K562 (cell line): Measurements from ENCODE around the gene ZNF581. TPM values are rescaled to one million over a fixed set of nuclear protein-coding genes. Genes with fewer than 3 reads are reported as not detected.

Source experiments
- FOXA1 ChIP-seq: fragments of 450-650 bp; IDR thresholded peaks from 2 replicates; pipeline ENCODE4 v1.6.1; 2016; ENCODE audit warnings: mild to moderate bottlenecking, borderline replicate concordance
- SMARCC2 ChIP-seq: fragments of 450-650 bp; IDR thresholded peaks from 2 replicates; pipeline ENCODE4 v1.6.1; 2017; ENCODE audit warnings: antibody characterized with exemption, moderate library complexity, mild to moderate bottlenecking, low read depth
- SRSF1 ChIP-seq: fragments of 200-400 bp; formaldehyde crosslinking; IDR thresholded peaks from 2 replicates; pipeline ENCODE4 v1.6.1; 2017; ENCODE audit warnings: mild to moderate bottlenecking, low read depth, low read length, moderate library complexity
- ZNF146 ChIP-seq: IDR thresholded peaks from one replicate; pipeline ENCODE4 v1.6.1; 2018; ENCODE audit warnings: missing compliant biosample characterization; ENCODE audit not compliant: unreplicated experiment
- ZNF232 ChIP-seq: sonication (generic); formaldehyde crosslinking; IDR thresholded peaks from 2 replicates; pipeline ENCODE4 v1.8.0; 2022; ENCODE audit warnings: mild to moderate bottlenecking, missing genetic modification reagents
- ZNF764 ChIP-seq: fragments of 250-450 bp; sonication (Bioruptor Pico); IDR thresholded peaks from 2 replicates; pipeline ENCODE4 v1.4.0; 2020; ENCODE audit warnings: low read depth, mild to moderate bottlenecking, moderate library complexity
- polyA plus RNA-seq, 8 experiments: library from polyadenylated mRNA; depleted of rRNA in 4 of 8; stranded (reverse) in 5 of 8; unstranded in 3 of 8; fragments of >200 nt; fragmentation: Nextera tagmentation in 2 of 8; fragmentation: Illumina TruSeq in 1 of 8; extraction: Ambion mirVana in 2 of 8; extraction: Trizol in 1 of 8; gene quantifications; 2 replicates each; pipeline versions ENCODE4 v1.2.1 to v1.2.3, GENCODE V29; 2011 to 2014; ENCODE audit warnings: inconsistent platforms in 1 of 8, missing spikeins in 1 of 8
- total RNA-seq, 7 experiments: library from RNA; depleted of rRNA in 6 of 7; stranded (reverse); fragments of >200 nt in 6 of 7; fragmentation: Illumina TruSeq in 2 of 7; extraction: Trizol in 2 of 7; gene quantifications; 2 replicates each; pipeline versions ENCODE4 v1.2.1 to v1.2.3, GENCODE V29; 2011 to 2021; ENCODE audit warnings: low replicate concordance in 1 of 7
- TF ChIP-seq, protein P1 (sequence below): fragments of 250-450 bp; sonication (Bioruptor Pico); IDR thresholded peaks from 2 replicates; pipeline ENCODE4 v1.8.0; 2022; ENCODE audit warnings: moderate library complexity, mild to moderate bottlenecking, inconsistent platforms
- TF ChIP-seq, protein P2 (sequence below): sonication (generic); formaldehyde crosslinking; IDR thresholded peaks from 2 replicates; pipeline ENCODE4 v1.8.0; 2022; ENCODE audit warnings: mild to moderate bottlenecking, missing genetic modification reagents
- TF ChIP-seq, protein P3 (sequence below): sonication (generic); formaldehyde crosslinking; IDR thresholded peaks from 2 replicates; pipeline ENCODE4 v1.8.1; 2022; ENCODE audit warnings: missing genetic modification reagents
- TF ChIP-seq, protein P4 (sequence below), 2 experiments: fragments of 200-800 bp in 1 of 2; sonication (Bioruptor generic) in 1 of 2; sonication (generic) in 1 of 2; formaldehyde crosslinking in 1 of 2; IDR thresholded peaks in 1 of 2; conservative IDR thresholded peaks in 1 of 2; 2 replicates each; pipeline versions ENCODE4 v1.5.0 to v1.6.1; 2016 to 2020; ENCODE audit warnings: missing compliant biosample characterization in 1 of 2, missing genetic modification characterization in 1 of 2, missing genetic modification reagents in 1 of 2

The ZNF581 gene
- total and polyA plus RNA-seq, 9 of the 15 experiments (the other 6 are each of a cell fraction or from before 2014, with no cell fraction given), result 2.4 to 39.4 (median 15.4) TPM

DNA sequence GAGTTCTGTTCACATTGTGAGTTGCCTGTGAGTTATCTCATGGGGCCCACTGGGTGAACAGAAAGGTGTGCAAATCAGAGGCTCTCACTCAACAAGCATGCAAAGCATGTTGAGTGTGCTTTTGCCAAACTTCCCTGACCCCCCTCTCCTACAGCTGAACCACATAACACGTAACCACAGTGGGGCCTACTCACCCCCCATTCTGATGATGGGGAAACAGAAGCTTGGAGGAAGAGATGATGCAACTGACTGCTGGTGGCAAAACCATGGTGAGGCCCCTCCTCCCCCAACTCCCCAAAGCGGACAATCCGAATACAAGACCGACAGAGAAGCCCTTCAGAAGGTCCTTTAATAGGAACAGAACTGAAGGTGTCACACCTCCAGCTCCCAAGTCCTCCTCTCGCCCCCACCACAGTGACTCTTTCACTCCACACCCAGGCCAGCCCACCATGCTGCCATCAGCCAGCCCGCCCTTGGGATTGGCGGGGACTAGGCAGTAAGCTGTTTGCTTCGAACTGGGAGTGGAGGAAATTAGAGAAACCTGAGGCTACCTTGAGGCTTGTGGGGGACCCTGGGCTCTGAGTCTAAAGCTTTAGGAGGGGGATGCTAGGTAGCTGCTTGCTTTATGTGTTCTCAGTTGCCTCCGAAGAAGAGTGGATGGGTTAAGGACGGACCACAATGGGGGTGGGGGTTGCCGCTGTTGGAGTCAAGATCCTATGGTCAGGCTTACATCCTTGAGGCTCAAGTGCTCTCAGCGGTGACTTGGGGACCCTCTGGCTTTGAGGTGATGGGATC, 22.8 kb upstream of the ZNF581 start (continued):
- TF ChIP-seq, protein P1, sequence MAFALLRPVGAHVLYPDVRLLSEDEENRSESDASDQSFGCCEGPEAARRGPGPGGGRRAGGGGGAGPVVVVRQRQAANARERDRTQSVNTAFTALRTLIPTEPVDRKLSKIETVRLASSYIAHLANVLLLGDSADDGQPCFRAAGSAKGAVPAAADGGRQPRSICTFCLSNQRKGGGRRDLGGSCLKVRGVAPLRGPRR, result no peak
- TF ChIP-seq ZNF764 (CRISPR knock-in tag) (no peak), ZNF146 (CRISPR knock-in tag) (no peak), SRSF1 (no peak), ZNF232 (CRISPR knock-in tag) (no peak), SMARCC2 (no peak), FOXA1 (no peak)
- TF ChIP-seq, protein P2, sequence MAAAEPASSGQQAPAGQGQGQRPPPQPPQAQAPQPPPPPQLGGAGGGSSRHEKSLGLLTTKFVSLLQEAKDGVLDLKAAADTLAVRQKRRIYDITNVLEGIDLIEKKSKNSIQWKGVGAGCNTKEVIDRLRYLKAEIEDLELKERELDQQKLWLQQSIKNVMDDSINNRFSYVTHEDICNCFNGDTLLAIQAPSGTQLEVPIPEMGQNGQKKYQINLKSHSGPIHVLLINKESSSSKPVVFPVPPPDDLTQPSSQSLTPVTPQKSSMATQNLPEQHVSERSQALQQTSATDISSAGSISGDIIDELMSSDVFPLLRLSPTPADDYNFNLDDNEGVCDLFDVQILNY (CRISPR knock-in tag), result no peak
- TF ChIP-seq, protein P3, sequence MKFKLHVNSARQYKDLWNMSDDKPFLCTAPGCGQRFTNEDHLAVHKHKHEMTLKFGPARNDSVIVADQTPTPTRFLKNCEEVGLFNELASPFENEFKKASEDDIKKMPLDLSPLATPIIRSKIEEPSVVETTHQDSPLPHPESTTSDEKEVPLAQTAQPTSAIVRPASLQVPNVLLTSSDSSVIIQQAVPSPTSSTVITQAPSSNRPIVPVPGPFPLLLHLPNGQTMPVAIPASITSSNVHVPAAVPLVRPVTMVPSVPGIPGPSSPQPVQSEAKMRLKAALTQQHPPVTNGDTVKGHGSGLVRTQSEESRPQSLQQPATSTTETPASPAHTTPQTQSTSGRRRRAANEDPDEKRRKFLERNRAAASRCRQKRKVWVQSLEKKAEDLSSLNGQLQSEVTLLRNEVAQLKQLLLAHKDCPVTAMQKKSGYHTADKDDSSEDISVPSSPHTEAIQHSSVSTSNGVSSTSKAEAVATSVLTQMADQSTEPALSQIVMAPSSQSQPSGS (CRISPR knock-in tag), result no peak
- TF ChIP-seq, protein P4, sequence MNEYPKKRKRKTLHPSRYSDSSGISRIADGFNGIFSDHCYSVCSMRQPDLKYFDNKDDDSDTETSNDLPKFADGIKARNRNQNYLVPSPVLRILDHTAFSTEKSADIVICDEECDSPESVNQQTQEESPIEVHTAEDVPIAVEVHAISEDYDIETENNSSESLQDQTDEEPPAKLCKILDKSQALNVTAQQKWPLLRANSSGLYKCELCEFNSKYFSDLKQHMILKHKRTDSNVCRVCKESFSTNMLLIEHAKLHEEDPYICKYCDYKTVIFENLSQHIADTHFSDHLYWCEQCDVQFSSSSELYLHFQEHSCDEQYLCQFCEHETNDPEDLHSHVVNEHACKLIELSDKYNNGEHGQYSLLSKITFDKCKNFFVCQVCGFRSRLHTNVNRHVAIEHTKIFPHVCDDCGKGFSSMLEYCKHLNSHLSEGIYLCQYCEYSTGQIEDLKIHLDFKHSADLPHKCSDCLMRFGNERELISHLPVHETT (CRISPR knock-in tag; conservative IDR thresholded peaks at IDR 0.05 in 1 of 2, IDR thresholded peaks at IDR 0.05 in 1 of 2), result no peak
